ENCODE measurements around the gene EXOC6.
"Not testable (repeated sequence)": the region's sequence is repeated elsewhere in the genome, so short reads cannot be mapped to it uniquely, and the experiment has no call there.

Gene EXOC6

GRCh38 chr10:93081318-93081717 is 233.0 kb downstream of the EXOC6 start:
- DNase-seq (ENCODE audit: low spot score): no peak

- DNase-seq (ENCODE audit: low spot score): no peak
Measured at GRCh38 chr10:93081834-93082233, 233.5 kb downstream of the EXOC6 start.

GRCh38 chr10:93083743-93084539 is 235.6 kb downstream of the EXOC6 start:
- no peak for DNase-seq (ENCODE audit: low spot score)

- no peak for DNase-seq (ENCODE audit: low spot score)
Measured at GRCh38 chr10:93085272-93085859, 237.0 kb downstream of the EXOC6 start.

GRCh38 chr10:93086289-93086688 is 238.0 kb downstream of the EXOC6 start:
- DNase-seq (ENCODE audit: low spot score): no peak

- no peak for DNase-seq (ENCODE audit: low spot score)
Measured at GRCh38 chr10:93087846-93088245, 239.5 kb downstream of the EXOC6 start.

- no peak for DNase-seq (ENCODE audit: low spot score)
Measured at GRCh38 chr10:93088466-93088865, 240.1 kb downstream of the EXOC6 start.

- DNase-seq (ENCODE audit: low spot score): no peak
Measured at GRCh38 chr10:93090619-93091018, 242.3 kb downstream of the EXOC6 start.

GRCh38 chr10:93091960-93092359 is 243.6 kb downstream of the EXOC6 start:
- DNase-seq (ENCODE audit: low spot score): no peak

GRCh38 chr10:93095225-93095624 is 246.9 kb downstream of the EXOC6 start:
- DNase-seq (ENCODE audit: low spot score): no peak

GRCh38 chr10:93096901-93097300 is 248.6 kb downstream of the EXOC6 start:
- no peak for DNase-seq (ENCODE audit: low spot score)

- DNase-seq (ENCODE audit: low spot score): no peak
Measured at GRCh38 chr10:93097386-93097785, 249.1 kb downstream of the EXOC6 start.

GRCh38 chr10:93098816-93099215 is 250.5 kb downstream of the EXOC6 start:
- no peak for DNase-seq (ENCODE audit: low spot score)

- DNase-seq (ENCODE audit: low spot score): no peak
Measured at GRCh38 chr10:93099670-93100069, 251.3 kb downstream of the EXOC6 start.

GRCh38 chr10:93101148-93101547 is 252.8 kb downstream of the EXOC6 start:
- DNase-seq (ENCODE audit: low spot score): not testable (repeated sequence)

GRCh38 chr10:93103953-93104352 is 255.6 kb downstream of the EXOC6 start:
- DNase-seq (ENCODE audit: low spot score): no peak

GRCh38 chr10:93106631-93107072 is 258.3 kb downstream of the EXOC6 start:
- DNase-seq (ENCODE audit: low spot score): no peak

Measured in RKO (cell line).